Measurements from ENCODE around the gene OMD.

Gene OMD

DNA sequence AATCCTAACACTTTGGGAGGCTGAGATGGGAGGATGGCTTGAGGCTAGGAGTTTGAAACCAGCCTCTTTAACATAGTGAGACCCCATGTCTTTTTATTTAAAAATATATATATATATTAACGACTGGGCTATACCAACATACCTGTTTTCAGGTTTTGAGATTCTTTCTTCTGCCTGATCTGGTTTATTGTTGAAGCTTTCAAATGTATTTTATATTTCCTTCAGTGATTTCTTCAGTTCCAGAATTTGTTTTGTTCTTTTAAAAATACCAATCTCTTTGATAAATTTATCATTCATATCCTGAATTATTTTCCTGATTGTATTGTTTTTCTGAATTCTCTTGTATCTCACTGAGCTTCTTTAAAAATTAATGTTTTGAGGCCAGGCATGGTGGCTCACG, 51.1 kb downstream of the OMD start:
- DNase-seq (ENCODE audit: low read depth in 1 of 2, low spot score in 1 of 2), result no peak

GRCh38 chr9:92369075-92369474, 55.2 kb downstream of the OMD start:
- DNase-seq (ENCODE audit: low read depth in 1 of 2, low spot score in 1 of 2), result no peak
